GM19043 (cell line): ENCODE data around the gene F8.
A peak's percentile ranks its signal among the peaks of the same experiment; 100 is the strongest.
"Not testable (repeated sequence)": the region's sequence is repeated elsewhere in the genome, so short reads cannot be mapped to it uniquely, and the experiment has no call there.

Experiments used
- ATAC-seq: cut with Tn5 transposase; IDR thresholded peaks from one replicate; pipeline ENCODE4 v1.9.1; 2021; ENCODE audit warnings: low read depth; ENCODE audit not compliant: unreplicated experiment

F8 gene

GRCh38 chrX:154988719-154989118, 33.8 kb downstream of the F8 start:
- no peak for ATAC-seq

GRCh38 chrX:154987940-154988339, 34.6 kb downstream of the F8 start:
- ATAC-seq = no peak

- no peak for ATAC-seq
These were observed 35.5 kb downstream of the F8 start for GRCh38 chrX:154986826-154987575.

GRCh38 chrX:154981116-154981411, 41.5 kb downstream of the F8 start:
- peak; percentile 19 for ATAC-seq

- peak; percentile 92 for ATAC-seq
These were observed 42.0 kb downstream of the F8 start for GRCh38 chrX:154980330-154981115.

GRCh38 chrX:154979629-154980028, 42.9 kb downstream of the F8 start:
- no peak for ATAC-seq

- no peak for ATAC-seq
These were observed 54.2 kb downstream of the F8 start for GRCh38 chrX:154968353-154968752.

- no peak for ATAC-seq
These were observed 54.9 kb downstream of the F8 start for GRCh38 chrX:154967603-154968002.

- no peak for ATAC-seq
These were observed 60.6 kb downstream of the F8 start for GRCh38 chrX:154961947-154962346.

GRCh38 chrX:154955799-154956198, 66.7 kb downstream of the F8 start:
- not testable (repeated sequence) for ATAC-seq

GRCh38 chrX:154939265-154939664, 83.3 kb downstream of the F8 start:
- ATAC-seq = not testable (repeated sequence)

GRCh38 chrX:154924771-154925170, 97.8 kb downstream of the F8 start:
- not testable (repeated sequence) for ATAC-seq

GRCh38 chrX:154918060-154918483, 104.5 kb downstream of the F8 start:
- no peak for ATAC-seq

- no peak for ATAC-seq
These were observed 108.5 kb downstream of the F8 start for GRCh38 chrX:154914052-154914451.

GRCh38 chrX:154910528-154910927, 112.0 kb downstream of the F8 start:
- ATAC-seq = not testable (repeated sequence)

- not testable (repeated sequence) for ATAC-seq
These were observed 112.5 kb downstream of the F8 start for GRCh38 chrX:154910048-154910447.

GRCh38 chrX:154908821-154909220, 113.7 kb downstream of the F8 start:
- ATAC-seq = no peak

GRCh38 chrX:154902408-154902807, 120.1 kb downstream of the F8 start:
- ATAC-seq = no peak

- no peak for ATAC-seq
These were observed 122.2 kb downstream of the F8 start for GRCh38 chrX:154900323-154900722.

GRCh38 chrX:154892296-154892695, 130.2 kb downstream of the F8 start:
- ATAC-seq = no peak

- no peak for ATAC-seq
These were observed 131.4 kb downstream of the F8 start for GRCh38 chrX:154890990-154891639.
